ENCODE measurements around the gene CEP131. TPM values are rescaled to one million over a fixed set of nuclear protein-coding genes. Genes with fewer than 3 reads are reported as not detected.

Gene CEP131
- total and polyA plus RNA-seq, 2 of the 8 experiments (the other 6 are each of a cell fraction or from before 2014, with no cell fraction given): 5.9 to 23.2 TPM

GRCh38 chr17:81204578-81204977, 18.2 kb downstream of the CEP131 start (continued):
- TF ChIP-seq HDAC2 (IDR thresholded peaks at IDR 0.05; ENCODE audit: borderline replicate concordance in 1 of 2, low read depth in 2 of 2, low read length in 2 of 2) (no peak), CHD1 (IDR thresholded peaks at IDR 0.05; ENCODE audit: low read depth, low read length) (no peak), CBX5 (IDR thresholded peaks at IDR 0.05; ENCODE audit: low read depth, low read length) (no peak), CHD2 (IDR thresholded peaks at IDR 0.05; ENCODE audit: low read length) (no peak), KDM5A (IDR thresholded peaks at IDR 0.05; ENCODE audit: low read length) (no peak), CREB1 (IDR thresholded peaks at IDR 0.05) (no peak), EP300 (IDR thresholded peaks at IDR 0.05; ENCODE audit: borderline replicate concordance in 1 of 2, low read depth in 2 of 2, low read length in 2 of 2) (no peak), YY1 (IDR thresholded peaks at IDR 0.05; ENCODE audit: low read depth, low read length) (no peak), TAF7 (optimal IDR thresholded peaks at IDR 0.05; ENCODE audit: borderline replicate concordance, low read depth, low read length) (no peak)

Measured in H1 (cell line).